B cell (primary cell): ENCODE results near the gene PDZD7.

Source experiments
- CTCF ChIP-seq: fragments of 200-600 bp; IDR thresholded peaks from one replicate; pipeline ENCODE4 v1.8.0; 2022; ENCODE audit warnings: antibody characterized with exemption, mild to moderate bottlenecking
- EZH2 ChIP-seq: IDR thresholded peaks from 2 replicates; pipeline ENCODE4 v1.6.1; 2012; ENCODE audit warnings: borderline replicate concordance, low read depth, mild to moderate bottlenecking, moderate library complexity, low read length; ENCODE audit not compliant: insufficient read depth, poor library complexity, severe bottlenecking

- no peak for TF ChIP-seq CTCF
- TF ChIP-seq EZH2: no peak
Observed at GRCh38 chr10:100980711-100981110, 50.2 kb downstream of the PDZD7 start.
